Measurements from ENCODE around the gene HES3.

- TF ChIP-seq CTCF (IDR thresholded peaks at IDR 0.05) = no peak
- no peak for TF ChIP-seq POLR2A (IDR thresholded peaks at IDR 0.05)
Measured at GRCh38 chr1:6275826-6276782, 32.1 kb downstream of the HES3 start.

Data from Peyer's patch (tissue), 4 donors.